Brain microvascular endothelial cell (primary cell): ENCODE results near the gene ATP5PB.

Experiments used
- DNase-seq: peaks from one replicate; pipeline ENCODE4 v3.0.0-alpha.2; 2020
- H3K27ac ChIP-seq: fragments of 250-450 bp; sonication (Bioruptor Pico); 2 replicates; pipeline ENCODE4 v1.5.1; 2020; ENCODE audit warnings: mild to moderate bottlenecking, moderate library complexity
- H3K27me3 ChIP-seq: fragments of 250-450 bp; sonication (Bioruptor Pico); replicated peaks from 2 replicates; pipeline ENCODE4 v1.5.1; 2020; ENCODE audit warnings: mild to moderate bottlenecking
- H3K36me3 ChIP-seq: fragments of 250-450 bp; sonication (Bioruptor Pico); replicated peaks from 2 replicates; pipeline ENCODE4 v1.5.1; 2020; ENCODE audit warnings: mild to moderate bottlenecking
- H3K4me3 ChIP-seq: 2 replicates; pipeline ENCODE4 v1.5.1; 2011; ENCODE audit warnings: low read depth, mild to moderate bottlenecking, control low read depth, low read length, moderate library complexity
- CTCF ChIP-seq: IDR thresholded peaks from 2 replicates; pipeline ENCODE4 v1.5.1; 2011; ENCODE audit warnings: low read depth, mild to moderate bottlenecking, moderate library complexity, low read length, control low read depth, inconsistent platforms; ENCODE audit errors: missing control alignments
- in situ Hi-C: cut with HindIII; loops from 2 replicates; pipeline ENCODE4 v1.10.0; 2017; ENCODE audit warnings: low sequenced_read_pairs, low pct_ligation_motif_present

Gene ATP5PB

GRCh38 chr1:111471012-111471411, 21.7 kb downstream of the ATP5PB start:
- DNase-seq = no peak
- H3K27ac ChIP-seq = no peak overlapping the region
- no peaks in the 10 kb centered on the region for H3K27me3 ChIP-seq
- peaks cover 5% of the 10 kb centered on the region for H3K36me3 ChIP-seq
- TF ChIP-seq CTCF = no peak
- in situ Hi-C loops = no loop called here
- no peak overlapping the region for H3K4me3 ChIP-seq

DNA sequence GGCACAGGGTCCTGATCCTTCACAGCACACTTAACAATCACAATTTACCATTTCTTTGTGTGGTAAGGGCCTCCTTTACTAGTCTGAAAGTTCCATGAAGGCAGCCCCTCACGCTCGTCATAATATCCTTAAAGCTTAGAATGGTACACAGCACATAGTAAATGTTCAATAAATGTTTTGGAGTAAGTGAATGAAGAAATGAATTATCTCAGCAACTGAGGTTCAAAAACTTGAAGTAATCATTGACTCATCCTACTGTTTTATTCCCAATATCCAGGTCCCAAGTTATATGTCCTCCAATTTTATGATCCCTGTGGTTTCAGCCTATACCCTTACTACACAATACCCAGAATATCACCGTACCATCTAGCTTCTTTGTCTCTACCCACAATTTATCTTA, 22.3 kb downstream of the ATP5PB start:
- TF ChIP-seq CTCF = no peak
- in situ Hi-C loops = no loop called here
- Histone ChIP-seq H3K27me3 (no peaks in the 10 kb centered on the region), H3K4me3 (no peak overlapping the region), H3K27ac (no peak overlapping the region), H3K36me3 (peaks cover 5% of the 10 kb centered on the region)
- no peak for DNase-seq

DNA sequence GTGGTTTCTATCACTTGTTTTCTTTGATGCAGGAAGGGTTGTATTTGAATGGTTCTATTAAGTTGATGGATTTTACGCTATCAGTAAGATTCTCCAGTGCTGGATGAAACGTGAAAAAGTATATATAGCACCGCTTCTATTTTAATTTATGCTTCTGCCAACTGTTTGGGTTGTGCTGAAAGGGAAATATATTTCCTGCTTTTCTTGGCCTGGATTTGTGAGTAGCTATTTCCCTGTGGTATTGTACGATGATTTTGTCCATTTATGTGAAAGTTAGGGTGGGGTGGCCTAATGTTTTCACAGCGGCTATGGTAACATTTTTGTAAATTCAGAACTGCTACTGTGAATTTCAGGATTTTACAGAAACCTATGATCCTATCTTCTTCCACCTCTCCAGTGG, 24.8 kb downstream of the ATP5PB start:
- TF ChIP-seq CTCF = no peak
- H3K27me3 ChIP-seq = no peaks in the 10 kb centered on the region
- in situ Hi-C loops = no loop called here
- H3K4me3 ChIP-seq = no peak overlapping the region
- peaks cover 3% of the 10 kb centered on the region for H3K36me3 ChIP-seq
- no peak overlapping the region for H3K27ac ChIP-seq
- no peak for DNase-seq

- Histone ChIP-seq H3K4me3 (no peak overlapping the region), H3K36me3 (peaks cover 2% of the 10 kb centered on the region), H3K27ac (no peak overlapping the region), H3K27me3 (no peaks in the 10 kb centered on the region)
- in situ Hi-C loops = no loop called here
- TF ChIP-seq CTCF = no peak
- DNase-seq = no peak
Measured at GRCh38 chr1:111474521-111474920, 25.3 kb downstream of the ATP5PB start.

DNA sequence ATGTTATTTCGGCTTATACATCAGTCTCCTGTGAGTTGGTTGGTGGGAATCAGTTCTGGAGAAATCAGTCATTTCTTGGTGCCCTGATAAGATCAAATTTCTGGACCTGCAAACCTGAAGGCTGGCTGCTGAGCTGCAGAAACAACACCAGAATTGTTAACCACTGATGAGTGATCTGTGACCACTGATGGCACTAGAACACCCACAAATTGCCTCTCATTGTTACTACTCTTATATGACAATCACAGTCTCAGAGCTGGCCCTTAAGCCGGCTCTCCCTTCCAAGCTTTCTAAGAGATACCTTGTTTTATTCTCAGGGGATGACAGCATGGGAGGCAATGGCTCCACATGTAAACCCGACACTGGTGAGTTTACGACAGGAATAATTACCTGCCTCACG, 26.4 kb downstream of the ATP5PB start:
- Histone ChIP-seq H3K27ac (no peak overlapping the region), H3K27me3 (no peaks in the 10 kb centered on the region)
- DNase-seq = no peak

More for the DNA sequence above, 26.4 kb downstream of the ATP5PB start:
- no peak overlapping the region for H3K4me3 ChIP-seq
- in situ Hi-C loops = no loop called here
- no peaks in the 10 kb centered on the region for H3K36me3 ChIP-seq
- no peak for TF ChIP-seq CTCF
